Neural progenitor cell (in vitro differentiated cells): ENCODE data around the gene TAOK1. TPM values are rescaled to one million over a fixed set of nuclear protein-coding genes. Genes with fewer than 3 reads are reported as not detected.

Experiments used
- DNase-seq: peaks from one replicate; pipeline ENCODE4 v3.0.0-alpha.2; 2016; ENCODE audit warnings: low spot score
- H2AFZ ChIP-seq: fragments of 200-600 bp; sonication (generic); replicated peaks from 2 replicates; pipeline ENCODE4 v1.6.1; 2016; ENCODE audit warnings: antibody characterized with exemption
- H3F3A ChIP-seq: fragments of 200-600 bp; sonication (generic); 2 replicates; pipeline ENCODE4 v1.6.1; 2016; ENCODE audit warnings: antibody characterized with exemption, low read depth
- H3K27ac ChIP-seq: fragments of 200-600 bp; sonication (generic); 2 replicates; pipeline ENCODE4 v1.5.1; 2016; ENCODE audit warnings: mild to moderate bottlenecking
- H3K27me3 ChIP-seq: fragments of 200-600 bp; sonication (generic); 2 replicates; pipeline ENCODE4 v1.6.1; 2016; ENCODE audit warnings: mild to moderate bottlenecking, moderate library complexity
- H3K36me3 ChIP-seq: fragments of 200-600 bp; sonication (generic); 2 replicates; pipeline ENCODE4 v1.5.1; 2016
- H3K4me1 ChIP-seq: fragments of 200-600 bp; sonication (generic); 2 replicates; pipeline ENCODE4 v1.6.1; 2016; ENCODE audit warnings: mixed run types
- H3K4me2 ChIP-seq: fragments of 200-600 bp; sonication (generic); 2 replicates; pipeline ENCODE4 v1.6.1; 2016
- H3K4me3 ChIP-seq: fragments of 200-600 bp; sonication (generic); 2 replicates; pipeline ENCODE4 v1.5.1; 2016
- H3K79me2 ChIP-seq: fragments of 200-600 bp; sonication (generic); 2 replicates; pipeline ENCODE4 v1.6.1; 2016; ENCODE audit warnings: low read depth
- H3K9ac ChIP-seq: fragments of 200-600 bp; sonication (generic); 2 replicates; pipeline ENCODE4 v1.6.1; 2016
- H3K9me3 ChIP-seq: fragments of 200-600 bp; sonication (generic); 2 replicates; pipeline ENCODE4 v1.5.1; 2016; ENCODE audit warnings: low read depth
- H4K20me1 ChIP-seq: fragments of 200-600 bp; sonication (generic); 2 replicates; pipeline ENCODE4 v1.6.1; 2016; ENCODE audit warnings: low read depth
- H3K27ac Mint-ChIP-seq: 3 replicates; pipeline ENCODE4 v1.8.0; 2021; ENCODE audit warnings: mixed read lengths
- H3K27me3 Mint-ChIP-seq: 2 replicates; pipeline ENCODE4 v1.8.0; 2022; ENCODE audit warnings: low read depth, mild to moderate bottlenecking, inconsistent platforms, moderate library complexity, mixed read lengths; ENCODE audit not compliant: insufficient read depth
- H3K36me3 Mint-ChIP-seq: 3 replicates; pipeline ENCODE4 v1.8.0; 2021; ENCODE audit warnings: mixed read lengths
- H3K4me1 Mint-ChIP-seq: 3 replicates; pipeline ENCODE4 v1.8.0; 2021; ENCODE audit warnings: mixed read lengths
- H3K4me3 Mint-ChIP-seq: 3 replicates; pipeline ENCODE4 v1.8.0; 2021; ENCODE audit warnings: mild to moderate bottlenecking, moderate library complexity, mixed read lengths
- H3K9me3 Mint-ChIP-seq: 3 replicates; pipeline ENCODE4 v1.8.0; 2020; ENCODE audit warnings: mixed read lengths
- CTCF ChIP-seq: fragments of 200-600 bp; sonication (generic); IDR thresholded peaks from 2 replicates; pipeline ENCODE4 v1.5.1; 2017; ENCODE audit warnings: antibody characterized with exemption, mild to moderate bottlenecking
- EZH2 ChIP-seq: fragments of 200-600 bp; sonication (generic); IDR thresholded peaks from 2 replicates; pipeline ENCODE4 v1.6.1; 2017; ENCODE audit warnings: antibody characterized with exemption, mild to moderate bottlenecking, moderate library complexity
- EZH2phosphoT487 ChIP-seq: fragments of 200-600 bp; sonication (generic); IDR thresholded peaks from 2 replicates; pipeline ENCODE4 v1.6.1; 2017; ENCODE audit warnings: antibody characterized with exemption
- total RNA-seq: library from RNA; depleted of rRNA; stranded (reverse); fragments of >200 nt; gene quantifications from 2 replicates; pipeline ENCODE4 v1.2.3, GENCODE V29; 2015; ENCODE audit warnings: low replicate concordance

Gene TAOK1
- total RNA-seq, 1 donor from 2014 or later: 125 TPM

GRCh38 chr17:29396066-29396465, 5.9 kb downstream of the TAOK1 start:
- no peak for DNase-seq
- H3K9me3 ChIP-seq: no peaks in the 10 kb centered on the region
- no peaks in the 10 kb centered on the region for H3K36me3 ChIP-seq
- Mint-ChIP-seq H3K9me3 (no peaks in the 10 kb centered on the region), H3K27me3 (peaks cover 5% of the 10 kb centered on the region), H3K36me3 (peaks cover 20% of the 10 kb centered on the region), H3K27ac (no peak overlapping the region), H3K4me3 (no peak overlapping the region), H3K4me1 (peaks cover 26% of the 10 kb centered on the region)
- no peak overlapping the region for H3K27ac ChIP-seq
- H3K4me3 ChIP-seq: no peak overlapping the region
- H3K27me3 ChIP-seq: no peaks in the 10 kb centered on the region
- TF ChIP-seq CTCF: no peak
- H3K4me1 ChIP-seq: peaks cover 21% of the 10 kb centered on the region
- H3K79me2 ChIP-seq: peaks cover 100% of the 10 kb centered on the region
- H3K9ac ChIP-seq: no peak overlapping the region
- no peak overlapping the region for H3K4me2 ChIP-seq
- H2AFZ ChIP-seq: no peak overlapping the region
- peaks cover 94% of the 10 kb centered on the region for H4K20me1 ChIP-seq
- H3F3A ChIP-seq: peaks cover 11% of the 10 kb centered on the region

GRCh38 chr17:29399634-29400033, 9.5 kb downstream of the TAOK1 start:
- Histone ChIP-seq H3K27me3 (no peaks in the 10 kb centered on the region), H3K9ac (no peak overlapping the region), H2AFZ (no peak overlapping the region), H3F3A (peaks cover 10% of the 10 kb centered on the region), H4K20me1 (peaks cover 94% of the 10 kb centered on the region), H3K4me2 (no peak overlapping the region), H3K4me1 (no peaks in the 10 kb centered on the region), H3K79me2 (peaks cover 100% of the 10 kb centered on the region), H3K27ac (no peak overlapping the region), H3K9me3 (no peaks in the 10 kb centered on the region), H3K4me3 (no peak overlapping the region), H3K36me3 (no peaks in the 10 kb centered on the region)
- DNase-seq: no peak
- TF ChIP-seq EZH2phosphoT487: no peak
- no peak for TF ChIP-seq EZH2
- no peak for TF ChIP-seq CTCF
- no peak overlapping the region for H3K27ac Mint-ChIP-seq
- H3K9me3 Mint-ChIP-seq: no peaks in the 10 kb centered on the region
- H3K4me1 Mint-ChIP-seq: no peaks in the 10 kb centered on the region
- no peak overlapping the region for H3K4me3 Mint-ChIP-seq
- H3K27me3 Mint-ChIP-seq: peaks cover 5% of the 10 kb centered on the region
- peaks cover 27% of the 10 kb centered on the region for H3K36me3 Mint-ChIP-seq

- Mint-ChIP-seq H3K27me3 (peaks cover 3% of the 10 kb centered on the region), H3K9me3 (no peaks in the 10 kb centered on the region), H3K36me3 (peaks cover 27% of the 10 kb centered on the region), H3K27ac (no peak overlapping the region), H3K4me1 (no peaks in the 10 kb centered on the region), H3K4me3 (no peak overlapping the region)
- TF ChIP-seq EZH2 (no peak), EZH2phosphoT487 (no peak), CTCF (no peak)
- no peak overlapping the region for H3K9ac ChIP-seq
- no peak overlapping the region for H3K4me3 ChIP-seq
- H4K20me1 ChIP-seq: peaks cover 96% of the 10 kb centered on the region
- no peak for DNase-seq
- H3K79me2 ChIP-seq: peaks cover 100% of the 10 kb centered on the region
- H3K4me2 ChIP-seq: no peak overlapping the region
- no peaks in the 10 kb centered on the region for H3K9me3 ChIP-seq
- peaks cover 10% of the 10 kb centered on the region for H3F3A ChIP-seq
- H3K27ac ChIP-seq: no peak overlapping the region
- H3K36me3 ChIP-seq: no peaks in the 10 kb centered on the region
- H3K4me1 ChIP-seq: no peaks in the 10 kb centered on the region
- H2AFZ ChIP-seq: no peak overlapping the region
- H3K27me3 ChIP-seq: no peaks in the 10 kb centered on the region
Measured at GRCh38 chr17:29400818-29401217, 10.7 kb downstream of the TAOK1 start.
